Calu3 (cell line): ENCODE measurements around the gene AXDND1. TPM values are rescaled to one million over a fixed set of nuclear protein-coding genes. Genes with fewer than 3 reads are reported as not detected.
"Not testable (repeated sequence)": the region's sequence is repeated elsewhere in the genome, so short reads cannot be mapped to it uniquely, and the experiment has no call there.

Experiments
- BruUV-seq: library from RNA; stranded (reverse); fragments of 400-500 nt; replicated peaks from 2 replicates; lab custom pipeline; 2021; lab: Mats Ljungman, UMichigan
- CTCF ChIA-PET: fragments of 300-600 bp; sonication (Branson Sonifier 250); formaldehyde crosslinking; loops from one replicate; lab custom pipeline; 2022; ENCODE audit warnings: antibody characterized with exemption; lab: Charles Lee
- DNase-seq: peaks from one replicate; pipeline ENCODE4 v3.0.0; 2022
- H3K27ac Mint-ChIP-seq: one replicate; pipeline ENCODE4 v1.8.0; 2022; ENCODE audit warnings: mixed read lengths; ENCODE audit not compliant: unreplicated experiment
- H3K27me3 Mint-ChIP-seq: one replicate; pipeline ENCODE4 v1.8.0; 2022; ENCODE audit warnings: mixed read lengths; ENCODE audit not compliant: unreplicated experiment
- H3K36me3 Mint-ChIP-seq: one replicate; pipeline ENCODE4 v1.8.0; 2022; ENCODE audit warnings: mild to moderate bottlenecking, moderate library complexity, mixed read lengths; ENCODE audit not compliant: insufficient read depth, unreplicated experiment
- H3K4me1 Mint-ChIP-seq: one replicate; pipeline ENCODE4 v1.8.0; 2022; ENCODE audit warnings: mild to moderate bottlenecking, low read depth, mixed read lengths; ENCODE audit not compliant: unreplicated experiment
- H3K4me3 Mint-ChIP-seq: one replicate; pipeline ENCODE4 v1.8.0; 2022; ENCODE audit warnings: mild to moderate bottlenecking, low read depth, moderate library complexity, mixed read lengths; ENCODE audit not compliant: unreplicated experiment
- H3K9me3 Mint-ChIP-seq: one replicate; pipeline ENCODE4 v1.8.0; 2022; ENCODE audit warnings: low read depth, mixed read lengths; ENCODE audit not compliant: unreplicated experiment
- intact Hi-C: fragments of 100-400 bp; cut with micrococcal nuclease; formaldehyde crosslinking; loops from one replicate; pipeline ENCODE4 v1.10.0; 2022; ENCODE audit not compliant: unreplicated experiment
- total RNA-seq: library from RNA; stranded (reverse); gene quantifications from 2 replicates; pipeline ENCODE4 v1.2.3, GENCODE V29; 2022
- TF ChIP-seq, protein P1 (sequence below): fragments of 200-600 bp; IDR thresholded peaks from one replicate; pipeline ENCODE4 v1.8.0; 2022; ENCODE audit warnings: antibody characterized with exemption; ENCODE audit not compliant: unreplicated experiment

The AXDND1 gene
- total RNA-seq, 1 experiment from 2014 or later = 0.50 TPM

DNA sequence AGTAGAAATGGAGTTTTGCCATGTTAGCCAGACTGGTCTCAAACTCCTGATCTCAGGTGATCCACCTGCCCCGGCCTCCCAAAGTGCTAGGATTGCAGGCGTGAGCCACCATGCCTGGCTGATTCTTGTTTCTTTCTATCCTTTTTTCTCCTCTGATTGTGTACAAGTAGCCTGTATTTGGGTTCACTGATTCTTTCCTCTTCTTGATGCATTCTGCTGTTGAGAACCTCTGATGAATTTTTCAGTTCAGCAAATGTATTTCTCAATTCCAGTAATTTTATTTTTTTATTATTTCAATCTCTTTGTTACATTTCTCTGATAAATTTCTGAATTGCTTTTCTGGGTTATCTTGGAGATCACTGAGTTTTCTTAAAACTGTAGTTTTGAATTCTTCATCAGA lies 58.8 kb downstream of the AXDND1 start:
- H3K27ac Mint-ChIP-seq = no peak overlapping the region
- no peak for DNase-seq
- intact Hi-C loops = no loop called here
- no TSS peak for BruUV-seq
- TF ChIP-seq, protein P1, sequence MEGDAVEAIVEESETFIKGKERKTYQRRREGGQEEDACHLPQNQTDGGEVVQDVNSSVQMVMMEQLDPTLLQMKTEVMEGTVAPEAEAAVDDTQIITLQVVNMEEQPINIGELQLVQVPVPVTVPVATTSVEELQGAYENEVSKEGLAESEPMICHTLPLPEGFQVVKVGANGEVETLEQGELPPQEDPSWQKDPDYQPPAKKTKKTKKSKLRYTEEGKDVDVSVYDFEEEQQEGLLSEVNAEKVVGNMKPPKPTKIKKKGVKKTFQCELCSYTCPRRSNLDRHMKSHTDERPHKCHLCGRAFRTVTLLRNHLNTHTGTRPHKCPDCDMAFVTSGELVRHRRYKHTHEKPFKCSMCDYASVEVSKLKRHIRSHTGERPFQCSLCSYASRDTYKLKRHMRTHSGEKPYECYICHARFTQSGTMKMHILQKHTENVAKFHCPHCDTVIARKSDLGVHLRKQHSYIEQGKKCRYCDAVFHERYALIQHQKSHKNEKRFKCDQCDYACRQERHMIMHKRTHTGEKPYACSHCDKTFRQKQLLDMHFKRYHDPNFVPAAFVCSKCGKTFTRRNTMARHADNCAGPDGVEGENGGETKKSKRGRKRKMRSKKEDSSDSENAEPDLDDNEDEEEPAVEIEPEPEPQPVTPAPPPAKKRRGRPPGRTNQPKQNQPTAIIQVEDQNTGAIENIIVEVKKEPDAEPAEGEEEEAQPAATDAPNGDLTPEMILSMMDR = no peak
- H3K4me3 Mint-ChIP-seq = no peak overlapping the region
- H3K4me1 Mint-ChIP-seq = no peaks in the 10 kb centered on the region
- H3K9me3 Mint-ChIP-seq = no peaks in the 10 kb centered on the region
- no peaks in the 10 kb centered on the region for H3K27me3 Mint-ChIP-seq
- CTCF ChIA-PET = no interaction called here
- H3K36me3 Mint-ChIP-seq = no peaks in the 10 kb centered on the region

DNA sequence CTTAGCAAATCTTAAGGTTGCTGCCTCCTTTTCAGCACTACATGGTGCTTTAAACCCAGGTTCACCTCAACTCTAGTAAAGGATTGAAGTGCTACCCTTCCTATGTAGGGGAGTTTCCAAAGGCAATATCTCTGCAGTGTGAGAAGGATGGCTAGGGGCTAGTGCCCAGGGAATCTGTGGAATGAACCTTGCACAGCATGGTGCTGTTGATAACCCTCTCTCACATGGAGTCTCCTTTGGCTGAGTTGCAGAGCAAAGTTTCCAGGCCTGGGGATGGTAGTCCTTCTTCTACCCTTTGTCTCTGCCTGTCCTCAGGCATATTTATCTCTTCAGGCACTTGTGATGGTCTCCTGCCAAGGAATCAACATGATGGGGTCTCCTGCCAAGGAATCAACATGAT lies 59.4 kb downstream of the AXDND1 start:
- no TSS peak for BruUV-seq
- Mint-ChIP-seq H3K36me3 (no peaks in the 10 kb centered on the region), H3K4me3 (no peak overlapping the region), H3K27me3 (no peaks in the 10 kb centered on the region), H3K9me3 (no peaks in the 10 kb centered on the region), H3K27ac (no peak overlapping the region), H3K4me1 (no peaks in the 10 kb centered on the region)
- intact Hi-C loops = no loop called here
- CTCF ChIA-PET = no interaction called here
- no peak for DNase-seq
- TF ChIP-seq, protein P1 = no peak

DNA sequence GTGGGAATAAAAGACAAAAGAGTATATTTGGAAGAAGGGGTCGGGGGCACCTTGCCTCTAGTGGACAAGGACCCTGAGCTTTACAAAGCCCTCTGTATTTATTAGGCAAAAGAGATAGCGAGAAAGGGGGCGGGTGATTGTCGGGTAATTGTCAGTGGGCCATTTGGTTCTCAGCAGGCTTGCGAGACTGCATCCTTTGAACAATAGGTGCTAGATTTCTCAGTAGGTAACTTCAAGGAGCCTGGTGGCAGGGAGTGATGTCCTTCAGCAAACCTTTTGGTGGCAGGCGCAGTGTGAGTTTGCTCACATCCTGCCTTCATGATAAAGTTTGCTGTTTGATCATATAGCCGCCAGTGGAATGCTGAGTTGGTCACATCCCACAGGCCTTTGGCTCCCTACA lies 71.4 kb downstream of the AXDND1 start:
- H3K36me3 Mint-ChIP-seq = no peaks in the 10 kb centered on the region
- H3K27me3 Mint-ChIP-seq = peaks cover 15% of the 10 kb centered on the region
- BruUV-seq = no TSS peak
- CTCF ChIA-PET = interaction anchor here (0.8 kb wide), 1 partner anchor 376 kb away, joined by 3 read pairs; no protein-coding TSS in a partner anchor
- TF ChIP-seq, protein P1 = no peak
- no peak for DNase-seq
- H3K27ac Mint-ChIP-seq = no peak overlapping the region
- intact Hi-C loops = no loop called here
- H3K9me3 Mint-ChIP-seq = peaks cover 5% of the 10 kb centered on the region
- H3K4me3 Mint-ChIP-seq = no peak overlapping the region
- H3K4me1 Mint-ChIP-seq = peaks cover 21% of the 10 kb centered on the region

DNA sequence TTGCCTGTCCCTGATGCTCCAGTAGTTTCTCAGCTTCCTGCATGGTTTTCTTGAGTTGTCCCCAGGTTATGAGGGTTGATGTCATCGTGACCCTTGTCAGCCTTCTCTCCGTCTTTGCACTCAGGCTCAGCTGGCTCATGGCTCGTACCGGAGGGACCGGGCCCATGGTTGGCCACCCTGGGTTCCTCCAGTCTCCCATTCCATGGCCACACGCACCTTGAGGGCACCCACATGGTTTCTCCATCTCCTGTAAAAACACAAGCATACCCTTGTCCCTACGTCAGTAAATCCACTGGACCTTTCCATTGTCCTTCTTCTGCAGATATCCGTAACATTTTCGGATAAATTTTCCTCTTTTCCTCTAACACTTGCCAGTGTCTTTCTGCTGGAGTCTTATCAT lies 73.9 kb downstream of the AXDND1 start:
- H3K36me3 Mint-ChIP-seq, CTCF ChIA-PET, H3K9me3 Mint-ChIP-seq, H3K27me3 Mint-ChIP-seq, H3K4me3 Mint-ChIP-seq, DNase-seq, H3K27ac Mint-ChIP-seq, BruUV-seq, intact Hi-C loops: not testable (repeated sequence)
- H3K4me1 Mint-ChIP-seq = peaks cover 21% of the 10 kb centered on the region

DNA sequence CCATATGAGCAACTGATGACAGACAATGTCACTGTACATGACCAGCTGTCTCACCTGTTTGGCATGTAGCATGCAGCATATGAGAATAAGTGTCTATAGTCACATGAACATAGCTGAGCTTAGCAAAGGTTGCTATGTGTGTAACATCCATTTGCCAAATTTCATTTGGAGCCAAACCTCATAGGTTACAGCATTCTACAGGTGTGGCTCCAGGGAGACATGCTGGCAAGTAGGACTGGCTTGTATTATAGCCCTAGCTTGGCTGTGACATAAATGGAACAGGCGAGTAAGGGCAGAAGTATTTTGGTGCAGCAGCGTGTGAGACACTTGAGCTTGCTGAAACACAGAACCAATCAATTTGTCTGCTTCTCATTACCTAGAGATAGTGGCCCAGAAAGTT lies 74.5 kb downstream of the AXDND1 start:
- BruUV-seq, H3K9me3 Mint-ChIP-seq, intact Hi-C loops, H3K27me3 Mint-ChIP-seq, DNase-seq, H3K27ac Mint-ChIP-seq, H3K36me3 Mint-ChIP-seq, H3K4me3 Mint-ChIP-seq: not testable (repeated sequence)
- CTCF ChIA-PET = interaction anchor here (0.9 kb wide), 1 partner anchor 11 kb away, joined by 3 read pairs; no protein-coding TSS in a partner anchor
- peaks cover 21% of the 10 kb centered on the region for H3K4me1 Mint-ChIP-seq
